HepG2 (cell line): ENCODE results near the gene ABCC10. TPM values are rescaled to one million over a fixed set of nuclear protein-coding genes. Genes with fewer than 3 reads are reported as not detected.

ENCODE experiments used
- ATAC-seq: fragments of 200-7000 bp; cut with Tn5 transposase; 3 replicates; pipeline ENCODE4 v1.9.1; 2020; ENCODE audit warnings: mild to moderate bottlenecking, moderate library complexity
- BruUV-seq: library from RNA; stranded (reverse); fragments of 400-500 nt; replicated peaks from 2 replicates; lab custom pipeline; 2021; lab: Mats Ljungman, UMichigan
- CTCF ChIA-PET: fragments of 300-600 bp; formaldehyde crosslinking; extraction: SDS; loops from one replicate; lab custom pipeline; 2021; ENCODE audit warnings: low total read pairs, inconsistent platforms, low intra/inter-chr PET ratio; lab: Yijun Ruan, JAX
- POLR2A ChIA-PET: fragments of 350-600 bp; sonication (Branson Sonifier 250); formaldehyde crosslinking; loops from one replicate; lab custom pipeline; 2020; ENCODE audit warnings: antibody characterized with exemption, inconsistent platforms; lab: Yijun Ruan, JAX
- DNase-seq: peaks from one replicate; pipeline ENCODE4 v3.0.0-alpha.2; 2015; ENCODE audit warnings: low spot score
- FAIRE-seq: peaks from 3 replicates; lab custom pipeline; 2011; peaks lifted over from hg19 to GRCh38; lab: Jason Lieb, UNC
- H2AFZ ChIP-seq: one replicate; pipeline ENCODE4 v1.6.1; 2011; ENCODE audit warnings: low read length, inconsistent platforms
- H3K27ac ChIP-seq: fragments of 300-600 bp; 3 replicates; pipeline ENCODE4 v1.8.0; 2011; ENCODE audit warnings: mixed run types, mild to moderate bottlenecking, mixed read lengths, low read length, inconsistent platforms; ENCODE audit not compliant: insufficient read depth; ENCODE audit errors: extremely low read length
- H3K27me3 ChIP-seq, 2 experiments: fragments of 200-600 bp in 1 of 2; 2 replicates in 1 of 2; 3 replicates in 1 of 2; pipeline versions ENCODE4 v1.6.0 to v1.8.0; 2011; ENCODE audit warnings: low read length in 2 of 2, mild to moderate bottlenecking in 2 of 2, moderate library complexity in 2 of 2, inconsistent platforms in 1 of 2; ENCODE audit not compliant: insufficient read depth in 2 of 2, control insufficient read depth in 1 of 2
- H3K36me3 ChIP-seq, 2 experiments: fragments of 200-600 bp in 1 of 2; replicated peaks in 1 of 2; 2 replicates in 1 of 2; 3 replicates in 1 of 2; pipeline versions ENCODE4 v1.5.1 to v1.8.0; 2011; ENCODE audit warnings: low read length in 2 of 2, inconsistent platforms in 1 of 2; ENCODE audit not compliant: insufficient read depth in 2 of 2, control insufficient read depth in 1 of 2
- H3K4me1 ChIP-seq: 2 replicates; pipeline ENCODE4 v1.5.1; 2012; ENCODE audit warnings: low read length, inconsistent platforms; ENCODE audit not compliant: insufficient read depth
- H3K4me2 ChIP-seq: 2 replicates; pipeline ENCODE4 v1.6.0; 2011; ENCODE audit warnings: low read depth, low read length, inconsistent platforms
- H3K4me3 ChIP-seq, 3 experiments: fragments of 200-600 bp in 1 of 3; sonication (generic), shearing (Covaris generic) in 1 of 3; replicated peaks in 1 of 3; 2 replicates each; pipeline ENCODE4 v1.5.1; 2011 to 2016; ENCODE audit warnings: low read length in 3 of 3, inconsistent platforms in 2 of 3, low read depth in 2 of 3, mild to moderate bottlenecking in 2 of 3, control low read depth in 1 of 3, mixed read lengths in 1 of 3; ENCODE audit not compliant: insufficient read depth in 1 of 3
- H3K79me2 ChIP-seq: one replicate; pipeline ENCODE4 v1.6.1; 2011; ENCODE audit warnings: low read length, inconsistent platforms; ENCODE audit not compliant: insufficient read depth
- H3K9ac ChIP-seq: 2 replicates; pipeline ENCODE4 v1.6.0; 2011; ENCODE audit warnings: mild to moderate bottlenecking, low read depth, low read length, inconsistent platforms; ENCODE audit not compliant: insufficient read depth
- H3K9me3 ChIP-seq: 2 replicates; pipeline ENCODE4 v1.5.1; 2012; ENCODE audit warnings: mild to moderate bottlenecking, low read length
- H4K20me1 ChIP-seq: 2 replicates; pipeline ENCODE4 v1.6.0; 2011; ENCODE audit warnings: inconsistent platforms, mild to moderate bottlenecking, low read length, moderate library complexity; ENCODE audit not compliant: insufficient read depth
- ARHGAP35 ChIP-seq: sonication (generic); formaldehyde crosslinking; IDR thresholded peaks from 2 replicates; pipeline ENCODE4 v1.9.0; 2022; ENCODE audit warnings: mild to moderate bottlenecking, inconsistent platforms, moderate library complexity, missing genetic modification reagents, borderline replicate concordance
- ATM ChIP-seq: fragments of 450-650 bp; IDR thresholded peaks from 2 replicates; pipeline ENCODE4 v1.7.1; 2017; ENCODE audit warnings: mild to moderate bottlenecking, borderline replicate concordance
- CHCHD3 ChIP-seq: sonication (generic); formaldehyde crosslinking; IDR thresholded peaks from 2 replicates; pipeline ENCODE4 v1.8.0; 2022; ENCODE audit warnings: mild to moderate bottlenecking, missing genetic modification reagents, moderate library complexity
- DMTF1 ChIP-seq: sonication (generic); formaldehyde crosslinking; IDR thresholded peaks from 2 replicates; pipeline ENCODE4 v1.4.0; 2020; ENCODE audit warnings: mild to moderate bottlenecking, missing genetic modification reagents
- E2F2 ChIP-seq: sonication (generic); formaldehyde crosslinking; IDR thresholded peaks from 2 replicates; pipeline ENCODE4 v1.4.0; 2020; ENCODE audit warnings: missing genetic modification reagents, borderline replicate concordance
- EHMT2 ChIP-seq: fragments of 200-600 bp; sonication (generic); IDR thresholded peaks from 2 replicates; pipeline ENCODE4 v1.7.0; 2017; ENCODE audit warnings: antibody characterized with exemption, low read depth, low read length, borderline replicate concordance
- GFI1 ChIP-seq: sonication (generic); formaldehyde crosslinking; IDR thresholded peaks from 2 replicates; pipeline ENCODE4 v1.5.0; 2020; ENCODE audit warnings: missing genetic modification reagents, mild to moderate bottlenecking, borderline replicate concordance
- HNRNPLL ChIP-seq: fragments of 200-400 bp; formaldehyde crosslinking; IDR thresholded peaks from 2 replicates; pipeline ENCODE4 v1.6.1; 2017; ENCODE audit warnings: mild to moderate bottlenecking, low read depth, low read length; ENCODE audit not compliant: poor library complexity, severe bottlenecking
- KLF15 ChIP-seq: sonication (generic); formaldehyde crosslinking; IDR thresholded peaks from 2 replicates; pipeline ENCODE4 v1.8.1; 2023; ENCODE audit warnings: borderline replicate concordance, mild to moderate bottlenecking, inconsistent platforms, missing genetic modification reagents, mixed read lengths
- PBX2 ChIP-seq: IDR thresholded peaks from 2 replicates; pipeline ENCODE4 v1.6.1; 2016; ENCODE audit warnings: control low read depth
- PRMT3 ChIP-seq: sonication (generic); formaldehyde crosslinking; IDR thresholded peaks from 2 replicates; pipeline ENCODE4 v1.8.1; 2022; ENCODE audit warnings: low read depth, mild to moderate bottlenecking, moderate library complexity, missing genetic modification reagents, borderline replicate concordance
- ZNF138 ChIP-seq: sonication (generic); formaldehyde crosslinking; IDR thresholded peaks from 2 replicates; pipeline ENCODE4 v1.5.0; 2020; ENCODE audit warnings: mild to moderate bottlenecking, low read depth, missing genetic modification reagents
- ZNF460 ChIP-seq: sonication (generic); formaldehyde crosslinking; IDR thresholded peaks from 2 replicates; pipeline ENCODE4 v1.5.1; 2020; ENCODE audit warnings: missing genetic modification reagents, mild to moderate bottlenecking, borderline replicate concordance
- ZNF501 ChIP-seq: sonication (generic); formaldehyde crosslinking; IDR thresholded peaks from 2 replicates; pipeline ENCODE4 v1.5.1; 2020; ENCODE audit warnings: mild to moderate bottlenecking, moderate library complexity, missing genetic modification reagents
- ZNF557 ChIP-seq: sonication (generic); formaldehyde crosslinking; IDR thresholded peaks from 2 replicates; pipeline ENCODE4 v1.4.0; 2020; ENCODE audit warnings: missing genetic modification reagents
- ZNF639 ChIP-seq: conservative IDR thresholded peaks from 2 replicates; pipeline ENCODE4 v1.6.1; 2018; ENCODE audit warnings: missing genetic modification reagents
- ZNF740 ChIP-seq: sonication (generic); formaldehyde crosslinking; IDR thresholded peaks from 2 replicates; pipeline ENCODE4 v1.4.0; 2020; ENCODE audit warnings: missing genetic modification reagents
- ZSCAN29 ChIP-seq: sonication (generic); formaldehyde crosslinking; conservative IDR thresholded peaks from 2 replicates; pipeline ENCODE4 v1.4.0; 2020; ENCODE audit warnings: mild to moderate bottlenecking, missing genetic modification reagents
- WGBS: methylation state at CpG from one replicate; pipeline ENCODE4 v1.1.6; 2017; ENCODE audit warnings: low lambda C conversion rate; 5-methylcytosine and 5-hydroxymethylcytosine counted together
- in situ Hi-C: cut with HindIII; loops from 2 replicates; pipeline ENCODE4 v1.10.0; 2017; ENCODE audit warnings: low pct_unique_long_range_greater_than_20kb; ENCODE audit not compliant: extremely low pct_ligation_motif_present
- intact Hi-C: fragments of 100-400 bp; cut with micrococcal nuclease; formaldehyde crosslinking; loops from one replicate; pipeline ENCODE4 v1.10.0; 2022; ENCODE audit not compliant: unreplicated experiment
- polyA plus RNA-seq, 8 experiments: library from polyadenylated mRNA; depleted of rRNA in 3 of 8; stranded (reverse) in 7 of 8; unstranded in 1 of 8; fragments of >200 nt; fragmentation: Illumina TruSeq in 4 of 8; extraction: Trizol in 4 of 8; gene quantifications; 2 replicates each; pipeline versions ENCODE4 v1.2.1 to v1.2.3, GENCODE V29; 2011 to 2016; ENCODE audit warnings: low read depth in 4 of 8, missing spikeins in 1 of 8, mixed read lengths in 1 of 8; ENCODE audit not compliant: insufficient read depth in 1 of 8
- total RNA-seq, 5 experiments: library from RNA; depleted of rRNA; stranded (reverse); fragments of >200 nt; fragmentation: Illumina TruSeq; extraction: Trizol; gene quantifications; 2 replicates each; pipeline ENCODE4 v1.2.3, GENCODE V29; 2016; ENCODE audit warnings: low read depth in 1 of 5

The ABCC10 gene
- total and polyA plus RNA-seq, 2 of the 13 experiments (the other 11 are each of a cell fraction or from before 2014, with no cell fraction given): 16.0 to 24.3 TPM

GRCh38 chr6:43497129-43497396, 69.7 kb downstream of the ABCC10 start:
- in situ Hi-C loops (loop anchor here (5.0 kb wide), 1 partner anchor 235 kb away; no protein-coding TSS in a partner anchor), intact Hi-C loops (loop anchor here (5.0 to 10.0 kb wide), 2 partner anchors 62 to 130 kb away; partner anchors contain the start of gene ZNF318)
- Histone ChIP-seq H3K4me3 (no peak overlapping the region), H3K4me2 (0 out of 2 replicates have a peak overlapping the region, but pooled peaks have one; percentile 37), H3K27ac (peak overlapping the region; percentile 12), H3K27me3 (no peaks in the 10 kb centered on the region), H3K4me1 (peaks cover 22% of the 10 kb centered on the region), H3K9ac (0 out of 2 replicates have a peak overlapping the region, but pooled peaks have one; percentile 12), H3K9me3 (no peaks in the 10 kb centered on the region), H2AFZ (no peak overlapping the region), H3K36me3 (peaks cover 29 to 42% of the 10 kb centered on the region in 2 experiments), H4K20me1 (no peaks in the 10 kb centered on the region), H3K79me2 (peaks cover 28% of the 10 kb centered on the region)
- ATAC-seq (no peak), FAIRE-seq (no peak), DNase-seq (no peak)
- WGBS: 97% methylated on average over 6 of the region's 6 CpGs
- ChIA-PET POLR2A (interaction anchor here (0.6 to 2.5 kb wide), 17 partner anchors 9 to 323 kb away, joined by 3 to 38 read pairs (median 5); partner anchors contain the start of genes ABCC10, DLK2, DNPH1 and LRRC73), CTCF (interaction anchor here (1.5 to 3.5 kb wide), 2 partner anchors 8 to 43 kb away, joined by 3 to 53 read pairs; partner anchors contain the start of gene DLK2)
- BruUV-seq: no TSS peak
- TF ChIP-seq KLF15 (CRISPR knock-in tag): no peak
- no peak for TF ChIP-seq ZNF557 (CRISPR knock-in tag)
- TF ChIP-seq CHCHD3 (CRISPR knock-in tag): no peak
- TF ChIP-seq ZNF501 (CRISPR knock-in tag): 0 out of 2 replicates have a peak, but pooled peaks have one; percentile 2
- no peak for TF ChIP-seq GFI1
- no peak for TF ChIP-seq ATM
- no peak for TF ChIP-seq PBX2
- no peak for TF ChIP-seq EHMT2
- no peak for TF ChIP-seq ZNF639
- TF ChIP-seq DMTF1 (CRISPR knock-in tag): no peak
- TF ChIP-seq ZNF740 (CRISPR knock-in tag): no peak
- no peak for TF ChIP-seq ARHGAP35 (CRISPR knock-in tag)
- no peak for TF ChIP-seq HNRNPLL
- no peak for TF ChIP-seq ZNF138 (CRISPR knock-in tag)
- no peak for TF ChIP-seq ZSCAN29 (CRISPR knock-in tag)
- TF ChIP-seq ZNF460: no peak
- TF ChIP-seq PRMT3 (CRISPR knock-in tag): no peak
- TF ChIP-seq E2F2 (CRISPR knock-in tag): 0 out of 2 replicates have a peak, but pooled peaks have one; percentile 56
